Body of pancreas (tissue), 4 donors: ENCODE measurements around the gene STARD3.

Experiments used
- CTCF ChIP-seq, 7 experiments: fragments of 450-650 bp in 4 of 7; fragments of 200-600 bp in 3 of 7; sonication (generic) in 3 of 7; IDR thresholded peaks; one replicate each; pipeline ENCODE4 v1.5.1; 2016 to 2019; ENCODE audit warnings: antibody characterized with exemption in 7 of 7
- POLR2A ChIP-seq, 3 donors: fragments of 450-650 bp; IDR thresholded peaks; one replicate each; pipeline ENCODE4 v1.6.1; 2016; ENCODE audit warnings: antibody characterized with exemption in 3 of 3, mild to moderate bottlenecking in 2 of 3

- TF ChIP-seq CTCF (IDR thresholded peaks at IDR 0.05): peak in 4 of 7 experiments; percentile 47 to 69 (median 50)
- TF ChIP-seq POLR2A (IDR thresholded peaks at IDR 0.05): peak; percentile 30 to 68 (median 61)
These were observed 68.9 kb downstream of the STARD3 start for GRCh38 chr17:39705786-39706348.
